ENCODE data around the gene TRIM66. TPM values are rescaled to one million over a fixed set of nuclear protein-coding genes. Genes with fewer than 3 reads are reported as not detected.

TRIM66 gene
- total and polyA plus RNA-seq, 2 of the 8 experiments (the other 6 are each of a cell fraction or from before 2014, with no cell fraction given), result 3.1 to 3.5 TPM

DNA sequence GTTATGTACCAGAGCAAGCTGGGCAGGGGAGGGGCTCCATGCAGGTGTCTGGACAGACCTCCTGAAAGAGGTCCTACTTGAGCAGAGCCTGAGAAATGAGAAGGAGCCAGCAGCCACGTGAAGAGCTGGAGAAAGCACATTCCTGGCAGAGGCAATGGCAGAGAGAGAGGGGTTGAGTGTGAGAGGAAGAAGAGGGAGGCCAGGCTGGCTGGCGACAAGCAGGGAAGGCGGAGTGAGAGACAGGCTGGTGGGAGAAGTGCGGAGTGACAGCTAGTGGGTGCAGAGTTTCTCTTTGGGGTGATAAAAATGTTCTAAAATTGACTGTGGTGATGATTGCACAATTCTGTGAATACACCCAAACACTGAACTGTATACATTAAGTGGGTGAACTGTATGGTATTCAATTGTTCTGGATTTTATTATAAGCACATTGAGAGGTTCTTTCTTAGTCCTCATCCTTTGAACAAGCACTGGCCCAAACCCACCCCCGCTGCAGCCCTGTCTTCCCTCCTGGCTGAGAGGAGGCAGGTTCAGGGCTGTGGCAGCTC is 29.5 kb upstream of the TRIM66 start:
- Histone ChIP-seq H3K14ac (ENCODE audit: insufficient read length) (no peak overlapping the region), H3K18ac (ENCODE audit: extremely low read depth, low read length) (no peak overlapping the region), H2BK120ac (replicated peaks; ENCODE audit: low read depth, low read length) (no peak overlapping the region), H3K36me3 (ENCODE audit: control insufficient read depth in 2 of 4, insufficient read depth in 4 of 4, low read length in 3 of 4) (peaks cover 0 to 2% (median under 1%) of the 10 kb centered on the region in 4 experiments; a peak in 4 of 8 replicates), H3K4ac (replicated peaks; ENCODE audit: insufficient read length, low read depth, low read length) (no peak overlapping the region), H3K4me2 (ENCODE audit: insufficient read depth in 1 of 2, low read depth in 2 of 2, low read length in 2 of 2) (no peak overlapping the region), H3K27me3 (replicated peaks in 1 of 4; ENCODE audit: control insufficient read depth in 3 of 4, extremely low read depth in 1 of 4, insufficient read depth in 3 of 4, low read length in 3 of 4) (no peaks in the 10 kb centered on the region), H3K23me2 (ENCODE audit: low read depth, low read length) (no peaks in the 10 kb centered on the region), H4K5ac (ENCODE audit: insufficient read length, low read depth, low read length) (no peak overlapping the region), H2AFZ (ENCODE audit: low read length) (no peak overlapping the region), H3K79me2 (ENCODE audit: control insufficient read depth in 1 of 2, insufficient read depth in 2 of 2, low read length in 2 of 2) (no peaks in the 10 kb centered on the region), H2BK15ac (ENCODE audit: low read length) (no peak overlapping the region), H4K8ac (ENCODE audit: extremely low read depth, insufficient read depth, low read length) (no peak overlapping the region), H3K27ac (ENCODE audit: low read depth, low read length) (no peak overlapping the region), H3K9ac (replicated peaks in 1 of 4; ENCODE audit: extremely low read depth in 1 of 4, low read depth in 3 of 4, low read length in 3 of 4) (no peak overlapping the region), H3K79me1 (ENCODE audit: low read depth, low read length) (no peaks in the 10 kb centered on the region), H2AK5ac (ENCODE audit: low read depth, low read length) (no peak overlapping the region), H4K20me1 (replicated peaks in 1 of 2; ENCODE audit: control insufficient read depth in 1 of 2, insufficient read depth in 2 of 2, low read length in 2 of 2) (no peaks in the 10 kb centered on the region), H3K56ac (replicated peaks; ENCODE audit: insufficient read length, low read depth, low read length) (no peak overlapping the region), H2BK5ac (ENCODE audit: low read depth, low read length) (no peak overlapping the region), H4K91ac (replicated peaks; ENCODE audit: insufficient read length, low read length) (no peak overlapping the region), H2BK20ac (ENCODE audit: low read length) (no peak overlapping the region), H3K9me3 (ENCODE audit: insufficient read depth in 2 of 2, low read depth in 1 of 2, low read length in 1 of 2) (no peaks in the 10 kb centered on the region), H3K4me1 (replicated peaks in 1 of 4; ENCODE audit: control insufficient read depth in 3 of 4, insufficient read depth in 4 of 4, low read length in 3 of 4) (peaks cover 0 to 7% (median 6%) of the 10 kb centered on the region in 4 experiments; a peak in 4 of 7 replicates), H3K23ac (ENCODE audit: insufficient read length) (no peak overlapping the region), H3K4me3 (ENCODE audit: extremely low read depth in 1 of 4, insufficient read depth in 2 of 4, low read depth in 3 of 4, low read length in 4 of 4) (no peak overlapping the region), H2BK12ac (ENCODE audit: low read depth, low read length) (no peak overlapping the region)
- POLR2A ChIA-PET (ENCODE audit: partially characterized antibody), result interaction anchor here (1.1 to 3.7 kb wide), 5 partner anchors 8 to 30 kb away, joined by 3 to 21 read pairs (median 8); partner anchors contain the start of genes RPL27A and TRIM66
- CTCF ChIA-PET (ENCODE audit: partially characterized antibody), result interaction anchor here (0.6 to 1.2 kb wide), 4 partner anchors 16 to 26 kb away, joined by 3 read pairs; no protein-coding TSS in a partner anchor
- DNase-seq (ENCODE audit: low read depth in 1 of 2, low spot score in 2 of 2) (no peak), FAIRE-seq (no peak)
- WGBS, 2 experiments (ENCODE audit: extremely low coverage in 1 of 2, insufficient coverage in 1 of 2, insufficient read length in 1 of 2, insufficient replicate concordance in 2 of 2, low coverage in 1 of 2, low lambda C conversion rate in 2 of 2, missing lambda C conversion rate in 1 of 2), result 88% methylated on average over 5 of the region's 5 CpGs; no CpG with 5 or more reads in 1 of the 2 experiments
- TF ChIP-seq, protein P1, sequence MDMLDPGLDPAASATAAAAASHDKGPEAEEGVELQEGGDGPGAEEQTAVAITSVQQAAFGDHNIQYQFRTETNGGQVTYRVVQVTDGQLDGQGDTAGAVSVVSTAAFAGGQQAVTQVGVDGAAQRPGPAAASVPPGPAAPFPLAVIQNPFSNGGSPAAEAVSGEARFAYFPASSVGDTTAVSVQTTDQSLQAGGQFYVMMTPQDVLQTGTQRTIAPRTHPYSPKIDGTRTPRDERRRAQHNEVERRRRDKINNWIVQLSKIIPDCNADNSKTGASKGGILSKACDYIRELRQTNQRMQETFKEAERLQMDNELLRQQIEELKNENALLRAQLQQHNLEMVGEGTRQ (IDR thresholded peaks at IDR 0.05; ENCODE audit: low read length), result no peak
- no peak for TF ChIP-seq POU5F1 (IDR thresholded peaks at IDR 0.05; ENCODE audit: low read depth, low read length)
- TF ChIP-seq CBX8 (IDR thresholded peaks at IDR 0.05; ENCODE audit: borderline replicate concordance, low read depth, low read length), result no peak
- no peak for TF ChIP-seq SP4 (IDR thresholded peaks at IDR 0.05; ENCODE audit: low read length)
- TF ChIP-seq MAFK (IDR thresholded peaks at IDR 0.05; ENCODE audit: low read depth, low read length), result no peak
- TF ChIP-seq CTBP2 (IDR thresholded peaks at IDR 0.05; ENCODE audit: borderline replicate concordance, insufficient read depth, insufficient read length, low read length), result no peak
